GM12878 (cell line): ENCODE measurements around the gene MYOM3. TPM values are rescaled to one million over a fixed set of nuclear protein-coding genes. Genes with fewer than 3 reads are reported as not detected.

Experiments
- ATAC-seq: fragments of 200-7000 bp; cut with Tn5 transposase; 3 replicates; pipeline ENCODE4 v1.9.1; 2020; ENCODE audit warnings: mild to moderate bottlenecking, moderate library complexity
- BruUV-seq: library from RNA; stranded (reverse); fragments of 400-500 nt; replicated peaks from 2 replicates; lab custom pipeline; 2021; lab: Mats Ljungman, UMichigan
- CTCF ChIA-PET: fragments of 300-600 bp; sonication (Branson Sonifier 250); formaldehyde crosslinking; extraction: SDS; loops from one replicate; lab custom pipeline; 2021; ENCODE audit warnings: inconsistent platforms; lab: Yijun Ruan, JAX
- POLR2A ChIA-PET: fragments of 350-600 bp; formaldehyde crosslinking; extraction: SDS; loops from one replicate; lab custom pipeline; 2021; ENCODE audit warnings: inconsistent platforms; lab: Charles Lee
- RAD21 ChIA-PET: fragments of 300-600 bp; sonication (Branson Sonifier 250); formaldehyde crosslinking; loops from one replicate; lab custom pipeline; 2023; ENCODE audit warnings: antibody characterized with exemption; ENCODE audit not compliant: unreplicated experiment; lab: Charles Lee
- SMC1A ChIA-PET: fragments of 300-600 bp; sonication (Branson Sonifier 250); formaldehyde crosslinking; loops from one replicate; lab custom pipeline; 2023; ENCODE audit not compliant: unreplicated experiment, uncharacterized antibody; lab: Charles Lee
- DNase-seq: peaks from one replicate; pipeline ENCODE4 v3.0.0-alpha.2; 2011; ENCODE audit warnings: low read depth, low spot score
- FAIRE-seq: peaks from 3 replicates; lab custom pipeline; 2011; peaks lifted over from hg19 to GRCh38; lab: Jason Lieb, UNC
- H2AFZ ChIP-seq: 2 replicates; pipeline ENCODE4 v1.6.0; 2011; ENCODE audit warnings: low read depth, low read length, control low read depth; ENCODE audit not compliant: control insufficient read depth
- H3K27ac ChIP-seq: 2 replicates; pipeline ENCODE4 v1.5.1; 2011; ENCODE audit warnings: control low read depth; ENCODE audit not compliant: control insufficient read depth, insufficient read depth
- H3K27me3 ChIP-seq, 2 experiments: replicated peaks in 1 of 2; 2 replicates each; pipeline versions ENCODE4 v1.6.0 to v1.6.1; 2011; ENCODE audit warnings: low read length in 1 of 2; ENCODE audit not compliant: control insufficient read depth in 2 of 2, insufficient read depth in 2 of 2
- H3K36me3 ChIP-seq, 2 experiments: 2 replicates each; pipeline ENCODE4 v1.5.1; 2011; ENCODE audit warnings: low read length in 1 of 2; ENCODE audit not compliant: control insufficient read depth in 2 of 2, insufficient read depth in 2 of 2
- H3K4me1 ChIP-seq: 2 replicates; pipeline ENCODE4 v1.6.1; 2011; ENCODE audit warnings: mild to moderate bottlenecking, low read length, moderate library complexity, mixed read lengths; ENCODE audit not compliant: control insufficient read depth, insufficient read depth
- H3K4me2 ChIP-seq: 2 replicates; pipeline ENCODE4 v1.6.0; 2011; ENCODE audit warnings: control low read depth; ENCODE audit not compliant: control insufficient read depth, insufficient read depth
- H3K4me3 ChIP-seq: fragments of 200-600 bp; sonication (generic); 2 replicates; pipeline ENCODE4 v1.5.1; 2016
- H3K79me2 ChIP-seq: 2 replicates; pipeline ENCODE4 v1.6.0; 2011; ENCODE audit warnings: low read length; ENCODE audit not compliant: control insufficient read depth, insufficient read depth
- H3K9ac ChIP-seq: 2 replicates; pipeline ENCODE4 v1.8.0; 2011; ENCODE audit warnings: low read length, control low read depth, mixed read lengths; ENCODE audit not compliant: control insufficient read depth, insufficient read depth
- H3K9me3 ChIP-seq: replicated peaks from 3 replicates; pipeline ENCODE4 v1.5.1; 2011; ENCODE audit warnings: mild to moderate bottlenecking, low read length; ENCODE audit not compliant: control insufficient read depth, insufficient read depth
- H4K20me1 ChIP-seq: 2 replicates; pipeline ENCODE4 v1.6.0; 2011; ENCODE audit not compliant: control insufficient read depth, insufficient read depth
- BHLHE40 ChIP-seq, 2 experiments: fragments of 450-650 bp in 1 of 2; IDR thresholded peaks; 2 replicates each; pipeline ENCODE4 v1.6.1; 2011 to 2017; ENCODE audit warnings: low read depth in 2 of 2, borderline replicate concordance in 1 of 2, improper control_type of control experiment in 1 of 2, low read length in 1 of 2, mild to moderate bottlenecking in 1 of 2
- EGR1 ChIP-seq, 2 experiments: IDR thresholded peaks; 1 replicate in 1 of 2; 2 replicates in 1 of 2; pipeline ENCODE4 v1.6.1; 2011 to 2012; ENCODE audit warnings: low read depth in 2 of 2, low read length in 2 of 2, borderline replicate concordance in 1 of 2, mild to moderate bottlenecking in 1 of 2, moderate library complexity in 1 of 2
- HDGF ChIP-seq: fragments of 450-650 bp; IDR thresholded peaks from 2 replicates; pipeline ENCODE4 v1.6.1; 2016; ENCODE audit warnings: antibody characterized with exemption
- HSF1 ChIP-seq: fragments of 150-350 bp; IDR thresholded peaks from 2 replicates; pipeline ENCODE4 v1.6.1; 2014; ENCODE audit warnings: mild to moderate bottlenecking, low read depth, low read length
- JUND ChIP-seq: IDR thresholded peaks from 2 replicates; pipeline ENCODE4 v1.6.1; 2012; ENCODE audit warnings: low read depth, mild to moderate bottlenecking, low read length, improper control_type of control experiment, moderate library complexity
- KAT2A ChIP-seq: conservative IDR thresholded peaks from 2 replicates; pipeline ENCODE4 v1.6.1; 2011; ENCODE audit warnings: low read depth, low read length; ENCODE audit not compliant: control insufficient read depth
- NR2C1 ChIP-seq: fragments of 450-650 bp; IDR thresholded peaks from 2 replicates; pipeline ENCODE4 v1.6.1; 2017; ENCODE audit warnings: antibody characterized with exemption, mild to moderate bottlenecking, moderate library complexity
- NRF1 ChIP-seq: conservative IDR thresholded peaks from 2 replicates; pipeline ENCODE4 v1.6.1; 2011; ENCODE audit warnings: mild to moderate bottlenecking, low read depth, low read length, improper control_type of control experiment
- RBBP5 ChIP-seq: fragments of 200-600 bp; sonication (generic); conservative IDR thresholded peaks from 2 replicates; pipeline ENCODE4 v1.6.1; 2016
- ZNF384 ChIP-seq: IDR thresholded peaks from 2 replicates; pipeline ENCODE4 v1.6.1; 2012; ENCODE audit warnings: low read depth, mild to moderate bottlenecking, low read length, improper control_type of control experiment, borderline replicate concordance
- whole genome bisulfite sequencing: methylation state at CpG from one replicate; pipeline ENCODE4 v1.1.6; 2016; ENCODE audit warnings: low lambda C conversion rate; ENCODE audit not compliant: insufficient replicate concordance, insufficient coverage; ENCODE audit errors: missing lambda C conversion rate; 5-methylcytosine and 5-hydroxymethylcytosine counted together
- in situ Hi-C: fragments of 300-500 bp; cut with MboI; formaldehyde crosslinking; loops from 9 replicates; pipeline ENCODE4 v1.14.3; 2018; ENCODE audit warnings: mixed read lengths
- intact Hi-C: fragments of 100-400 bp; cut with micrococcal nuclease; formaldehyde crosslinking; loops from one replicate; pipeline ENCODE4 v1.14.2; 2022; ENCODE audit not compliant: unreplicated experiment
- polyA plus RNA-seq, 11 experiments: library from polyadenylated mRNA; depleted of rRNA in 4 of 11; unstranded in 6 of 11; stranded (reverse) in 5 of 11; fragments of >200 nt; fragmentation: Nextera tagmentation in 4 of 11; fragmentation: Illumina TruSeq in 1 of 11; extraction: Ambion mirVana in 4 of 11; extraction: Trizol in 1 of 11; gene quantifications; 1 replicate in 1 of 11; 2 replicates in 10 of 11; pipeline versions ENCODE4 v1.2.1 to v1.2.3, GENCODE V29; 2011 to 2016; ENCODE audit warnings: inconsistent platforms in 2 of 11, missing spikeins in 2 of 11, low read depth in 1 of 11
- total RNA-seq, 4 experiments: library from RNA; depleted of rRNA in 3 of 4; stranded (reverse); fragments of >200 nt in 3 of 4; fragmentation: Illumina TruSeq in 1 of 4; extraction: Trizol in 1 of 4; gene quantifications; 2 replicates each; pipeline versions ENCODE4 v1.2.1 to v1.2.3, GENCODE V29; 2013 to 2021
- TF ChIP-seq, protein P1 (sequence below): fragments of 450-650 bp; formaldehyde crosslinking; IDR thresholded peaks from 2 replicates; pipeline ENCODE4 v1.4.0; 2022; ENCODE audit warnings: mild to moderate bottlenecking, moderate library complexity
- TF ChIP-seq, protein P2 (sequence below), 3 experiments: IDR thresholded peaks in 2 of 3; conservative IDR thresholded peaks in 1 of 3; 2 replicates each; pipeline ENCODE4 v1.5.1; 2011; ENCODE audit warnings: low read depth in 3 of 3, low read length in 3 of 3, mild to moderate bottlenecking in 3 of 3, control low read depth in 2 of 3, moderate library complexity in 2 of 3, inconsistent platforms in 1 of 3, mixed read lengths in 1 of 3; ENCODE audit not compliant: control insufficient read depth in 2 of 3, insufficient read depth in 1 of 3; ENCODE audit errors: extremely low read depth in 1 of 3
- TF ChIP-seq, protein P3 (sequence below): IDR thresholded peaks from 2 replicates; pipeline ENCODE4 v1.6.1; 2012; ENCODE audit warnings: low read length, inconsistent platforms

The MYOM3 gene
- total and polyA plus RNA-seq, 10 of the 15 experiments (the other 5 are each of a cell fraction or from before 2014, with no cell fraction given), result 0.06 TPM; not detected in 9

GRCh38 chr1:24126018-24126671, 14.2 kb upstream of the MYOM3 start (continued):
- no peak for TF ChIP-seq ZNF384

GRCh38 chr1:24125456-24125855, 13.5 kb upstream of the MYOM3 start:
- Histone ChIP-seq H3K9me3 (peaks cover 5% of the 10 kb centered on the region; the same call in 2 of the 3 replicates), H3K27ac (no peak overlapping the region), H3K4me2 (no peak overlapping the region), H3K4me1 (no peaks in the 10 kb centered on the region; the same call in 1 of the 2 replicates), H3K36me3 (no peaks in the 10 kb centered on the region), H3K4me3 (no peak overlapping the region), H2AFZ (no peak overlapping the region), H3K79me2 (no peaks in the 10 kb centered on the region), H3K27me3 (no peaks in the 10 kb centered on the region; a peak in 2 of 4 replicates), H4K20me1 (no peaks in the 10 kb centered on the region), H3K9ac (no peak overlapping the region)
- ATAC-seq (no peak), DNase-seq (no peak), FAIRE-seq (no peak)
- ChIA-PET RAD21 (no interaction called here), POLR2A (no interaction called here), SMC1A (no interaction called here), CTCF (interaction anchor here (1.4 kb wide), 1 partner anchor 73 kb away, joined by 4 read pairs; no protein-coding TSS in a partner anchor)
- BruUV-seq, result no TSS peak
- 23% methylated on average over 4 of the region's 4 CpGs for WGBS
- intact Hi-C loops (no loop called here), in situ Hi-C loops (loop anchor here (5.0 kb wide), 1 partner anchor 52 kb away; no protein-coding TSS in a partner anchor)
- TF ChIP-seq, protein P1, sequence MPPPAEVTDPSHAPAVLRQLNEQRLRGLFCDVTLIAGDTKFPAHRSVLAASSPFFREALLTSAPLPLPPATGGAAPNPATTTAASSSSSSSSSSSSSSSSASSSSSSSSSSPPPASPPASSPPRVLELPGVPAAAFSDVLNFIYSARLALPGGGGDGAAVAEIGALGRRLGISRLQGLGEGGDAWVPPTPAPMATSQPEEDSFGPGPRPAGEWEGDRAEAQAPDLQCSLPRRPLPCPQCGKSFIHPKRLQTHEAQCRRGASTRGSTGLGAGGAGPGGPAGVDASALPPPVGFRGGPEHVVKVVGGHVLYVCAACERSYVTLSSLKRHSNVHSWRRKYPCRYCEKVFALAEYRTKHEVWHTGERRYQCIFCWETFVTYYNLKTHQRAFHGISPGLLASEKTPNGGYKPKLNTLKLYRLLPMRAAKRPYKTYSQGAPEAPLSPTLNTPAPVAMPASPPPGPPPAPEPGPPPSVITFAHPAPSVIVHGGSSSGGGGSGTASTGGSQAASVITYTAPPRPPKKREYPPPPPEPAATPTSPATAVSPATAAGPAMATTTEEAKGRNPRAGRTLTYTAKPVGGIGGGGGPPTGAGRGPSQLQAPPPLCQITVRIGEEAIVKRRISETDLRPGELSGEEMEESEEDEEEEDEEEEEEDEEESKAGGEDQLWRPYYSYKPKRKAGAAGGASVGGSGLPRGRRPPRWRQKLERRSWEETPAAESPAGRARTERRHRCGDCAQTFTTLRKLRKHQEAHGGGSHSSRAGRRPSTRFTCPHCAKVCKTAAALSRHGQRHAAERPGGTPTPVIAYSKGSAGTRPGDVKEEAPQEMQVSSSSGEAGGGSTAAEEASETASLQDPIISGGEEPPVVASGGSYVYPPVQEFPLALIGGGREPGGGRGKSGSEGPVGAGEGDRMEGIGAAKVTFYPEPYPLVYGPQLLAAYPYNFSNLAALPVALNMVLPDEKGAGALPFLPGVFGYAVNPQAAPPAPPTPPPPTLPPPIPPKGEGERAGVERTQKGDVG, result no peak
- no peak for TF ChIP-seq JUND
- TF ChIP-seq, protein P2, sequence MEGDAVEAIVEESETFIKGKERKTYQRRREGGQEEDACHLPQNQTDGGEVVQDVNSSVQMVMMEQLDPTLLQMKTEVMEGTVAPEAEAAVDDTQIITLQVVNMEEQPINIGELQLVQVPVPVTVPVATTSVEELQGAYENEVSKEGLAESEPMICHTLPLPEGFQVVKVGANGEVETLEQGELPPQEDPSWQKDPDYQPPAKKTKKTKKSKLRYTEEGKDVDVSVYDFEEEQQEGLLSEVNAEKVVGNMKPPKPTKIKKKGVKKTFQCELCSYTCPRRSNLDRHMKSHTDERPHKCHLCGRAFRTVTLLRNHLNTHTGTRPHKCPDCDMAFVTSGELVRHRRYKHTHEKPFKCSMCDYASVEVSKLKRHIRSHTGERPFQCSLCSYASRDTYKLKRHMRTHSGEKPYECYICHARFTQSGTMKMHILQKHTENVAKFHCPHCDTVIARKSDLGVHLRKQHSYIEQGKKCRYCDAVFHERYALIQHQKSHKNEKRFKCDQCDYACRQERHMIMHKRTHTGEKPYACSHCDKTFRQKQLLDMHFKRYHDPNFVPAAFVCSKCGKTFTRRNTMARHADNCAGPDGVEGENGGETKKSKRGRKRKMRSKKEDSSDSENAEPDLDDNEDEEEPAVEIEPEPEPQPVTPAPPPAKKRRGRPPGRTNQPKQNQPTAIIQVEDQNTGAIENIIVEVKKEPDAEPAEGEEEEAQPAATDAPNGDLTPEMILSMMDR (IDR thresholded peaks at IDR 0.05 in 2 of 3, conservative IDR thresholded peaks at IDR 0.05 in 1 of 3; ENCODE audit: control insufficient read depth in 2 of 3, extremely low read depth in 1 of 3, insufficient read depth in 1 of 3, low read depth in 3 of 3, low read length in 3 of 3), result no peak
- TF ChIP-seq NR2C1, result no peak
- TF ChIP-seq KAT2A, result no peak
- TF ChIP-seq BHLHE40 (IDR thresholded peaks at IDR 0.05; ENCODE audit: borderline replicate concordance in 1 of 2, low read depth in 2 of 2, low read length in 1 of 2), result no peak
- TF ChIP-seq, protein P3, sequence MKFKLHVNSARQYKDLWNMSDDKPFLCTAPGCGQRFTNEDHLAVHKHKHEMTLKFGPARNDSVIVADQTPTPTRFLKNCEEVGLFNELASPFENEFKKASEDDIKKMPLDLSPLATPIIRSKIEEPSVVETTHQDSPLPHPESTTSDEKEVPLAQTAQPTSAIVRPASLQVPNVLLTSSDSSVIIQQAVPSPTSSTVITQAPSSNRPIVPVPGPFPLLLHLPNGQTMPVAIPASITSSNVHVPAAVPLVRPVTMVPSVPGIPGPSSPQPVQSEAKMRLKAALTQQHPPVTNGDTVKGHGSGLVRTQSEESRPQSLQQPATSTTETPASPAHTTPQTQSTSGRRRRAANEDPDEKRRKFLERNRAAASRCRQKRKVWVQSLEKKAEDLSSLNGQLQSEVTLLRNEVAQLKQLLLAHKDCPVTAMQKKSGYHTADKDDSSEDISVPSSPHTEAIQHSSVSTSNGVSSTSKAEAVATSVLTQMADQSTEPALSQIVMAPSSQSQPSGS, result no peak
- no peak for TF ChIP-seq RBBP5
- no peak for TF ChIP-seq EGR1 (IDR thresholded peaks at IDR 0.05; ENCODE audit: borderline replicate concordance in 1 of 2, low read depth in 2 of 2, low read length in 2 of 2)
- no peak for TF ChIP-seq NRF1
- no peak for TF ChIP-seq HDGF
- no peak for TF ChIP-seq HSF1
